Neural cell (in vitro differentiated cells): Measurements from ENCODE around the gene METRN. TPM values are rescaled to one million over a fixed set of nuclear protein-coding genes. Genes with fewer than 3 reads are reported as not detected.

Experiments used
- H2AFZ ChIP-seq: fragments of 200-600, 300-800 bp; sonication (generic), shearing (Covaris generic); 2 replicates; pipeline ENCODE4 v1.6.0; 2014; ENCODE audit warnings: low read depth, mild to moderate bottlenecking, antibody characterized with exemption, low read length, moderate library complexity
- H3F3A ChIP-seq: fragments of 200-600 bp; shearing (Covaris generic); 2 replicates; pipeline ENCODE4 v1.6.1; 2016; ENCODE audit warnings: mild to moderate bottlenecking, moderate library complexity, mixed read lengths, antibody characterized with exemption, low read length; ENCODE audit not compliant: insufficient read depth, poor library complexity, severe bottlenecking
- H3K27ac ChIP-seq: fragments of 200-600, 300-800 bp; sonication (generic), shearing (Covaris generic); 2 replicates; pipeline ENCODE4 v1.5.1; 2014; ENCODE audit warnings: mild to moderate bottlenecking, low read length, moderate library complexity
- H3K27me3 ChIP-seq: fragments of 300-800, 200-600 bp; sonication (generic), shearing (Covaris generic); 2 replicates; pipeline ENCODE4 v1.6.0; 2014; ENCODE audit warnings: mild to moderate bottlenecking, low read depth, low read length, moderate library complexity; ENCODE audit not compliant: insufficient read depth
- H3K36me3 ChIP-seq: fragments of 300-800, 200-600 bp; sonication (generic), shearing (Covaris generic); 2 replicates; pipeline ENCODE4 v1.5.1; 2014; ENCODE audit warnings: mild to moderate bottlenecking, antibody characterized with exemption, low read length, moderate library complexity; ENCODE audit not compliant: insufficient read depth
- H3K4me2 ChIP-seq: fragments of 300-800, 200-600 bp; sonication (generic), shearing (Covaris generic); 2 replicates; pipeline ENCODE4 v1.6.0; 2014; ENCODE audit warnings: mild to moderate bottlenecking, low read length
- H3K4me3 ChIP-seq: fragments of 300-800, 200-600 bp; sonication (generic), shearing (Covaris generic); 2 replicates; pipeline ENCODE4 v1.5.1; 2014; ENCODE audit warnings: mild to moderate bottlenecking, low read length, moderate library complexity
- H3K79me2 ChIP-seq: fragments of 200-600 bp; shearing (Covaris generic); replicated peaks from 2 replicates; pipeline ENCODE4 v1.6.0; 2014; ENCODE audit warnings: mild to moderate bottlenecking, low read length, moderate library complexity; ENCODE audit not compliant: insufficient read depth
- H3K9ac ChIP-seq: fragments of 300-800, 200-600 bp; sonication (generic), shearing (Covaris generic); 2 replicates; pipeline ENCODE4 v1.6.1; 2016; ENCODE audit warnings: mild to moderate bottlenecking, low read length, mixed read lengths
- H3K9me2 ChIP-seq: fragments of 200-600 bp; shearing (Covaris generic); 2 replicates; pipeline ENCODE4 v1.6.1; 2016; ENCODE audit warnings: mild to moderate bottlenecking, low read length, mixed read lengths; ENCODE audit not compliant: insufficient read depth
- H3K9me3 ChIP-seq: fragments of 200-600, 300-800 bp; sonication (generic), shearing (Covaris generic); 2 replicates; pipeline ENCODE4 v1.6.1; 2016; ENCODE audit warnings: mild to moderate bottlenecking, mixed run types, low read length, moderate library complexity, mixed read lengths
- H4K20me1 ChIP-seq: fragments of 200-600 bp; shearing (Covaris generic); 2 replicates; pipeline ENCODE4 v1.6.1; 2016; ENCODE audit warnings: mild to moderate bottlenecking, mixed run types; ENCODE audit not compliant: insufficient read depth
- CTCF ChIP-seq: fragments of 450-650 bp; IDR thresholded peaks from 2 replicates; pipeline ENCODE4 v1.5.1; 2014; ENCODE audit warnings: antibody characterized with exemption, mild to moderate bottlenecking, moderate library complexity; ENCODE audit not compliant: poor library complexity, severe bottlenecking
- POLR2AphosphoS5 ChIP-seq: IDR thresholded peaks from 2 replicates; pipeline ENCODE4 v1.6.1; 2012
- RAD21 ChIP-seq: fragments of 450-650 bp; conservative IDR thresholded peaks from 2 replicates; pipeline ENCODE4 v1.6.1; 2014; ENCODE audit warnings: antibody characterized with exemption, mild to moderate bottlenecking, moderate library complexity
- REST ChIP-seq: IDR thresholded peaks from 2 replicates; pipeline ENCODE4 v1.6.1; 2012; ENCODE audit warnings: borderline replicate concordance
- polyA plus RNA-seq: library from polyadenylated mRNA; depleted of rRNA; stranded (reverse); fragments of >200 nt; gene quantifications from 2 replicates; pipeline ENCODE4 v1.2.3, GENCODE V29; 2014

The METRN gene
- polyA plus RNA-seq, 1 donor from 2014 or later = 37.6 TPM

GRCh38 chr16:719815-720446 lies 5.0 kb downstream of the METRN start:
- Histone ChIP-seq H4K20me1 (no peaks in the 10 kb centered on the region), H3K9me3 (no peaks in the 10 kb centered on the region), H3K9ac (peak overlapping the region; percentile 90), H3F3A (no peaks in the 10 kb centered on the region), H3K79me2 (peaks cover 10% of the 10 kb centered on the region), H3K4me2 (peak overlapping the region; percentile 96), H3K27ac (peak overlapping the region; percentile 89), H3K4me3 (peak overlapping the region; percentile 95), H3K9me2 (no peaks in the 10 kb centered on the region), H2AFZ (peak overlapping the region; percentile 2), H3K27me3 (no peaks in the 10 kb centered on the region), H3K36me3 (no peaks in the 10 kb centered on the region)
- TF ChIP-seq CTCF = peak; percentile 54
- TF ChIP-seq RAD21 = no peak

GRCh38 chr16:720447-720989 lies 5.6 kb downstream of the METRN start:
- H3K9ac ChIP-seq = peak overlapping the region; percentile 90
- H2AFZ ChIP-seq = peak overlapping the region; percentile 2
- H3K36me3 ChIP-seq = no peaks in the 10 kb centered on the region
- peak overlapping the region; percentile 96 for H3K4me2 ChIP-seq
- H3K79me2 ChIP-seq = peaks cover 10% of the 10 kb centered on the region
- H3K9me3 ChIP-seq = no peaks in the 10 kb centered on the region
- H4K20me1 ChIP-seq = no peaks in the 10 kb centered on the region
- H3K4me3 ChIP-seq = peak overlapping the region; percentile 95
- H3F3A ChIP-seq = no peaks in the 10 kb centered on the region
- peak overlapping the region; percentile 89 for H3K27ac ChIP-seq
- TF ChIP-seq POLR2AphosphoS5 (no peak), CTCF (peak; percentile 47), REST (peak; percentile 14)
- H3K27me3 ChIP-seq = no peaks in the 10 kb centered on the region
- H3K9me2 ChIP-seq = no peaks in the 10 kb centered on the region
